DND-41 (cell line): ENCODE measurements around the gene CYB5B.

ENCODE experiments used
- ATAC-seq: fragments of 200-7000 bp; cut with Tn5 transposase; 3 replicates; pipeline ENCODE4 v1.9.1; 2021; ENCODE audit warnings: low read depth; ENCODE audit not compliant: insufficient read depth
- DNase-seq: peaks from one replicate; pipeline ENCODE4 v3.0.0-alpha.2; 2020
- H2AFZ ChIP-seq: 2 replicates; pipeline ENCODE4 v1.6.0; 2012; ENCODE audit warnings: low read depth, low read length
- H3K27ac ChIP-seq: 2 replicates; pipeline ENCODE4 v1.5.1; 2012; ENCODE audit warnings: low read length, inconsistent platforms
- H3K27me3 ChIP-seq: fragments of 200-600 bp; sonication (generic); 2 replicates; pipeline ENCODE4 v1.6.0; 2012; ENCODE audit warnings: low read length, mild to moderate bottlenecking, inconsistent platforms; ENCODE audit not compliant: insufficient read depth, poor library complexity
- H3K36me3 ChIP-seq: 2 replicates; pipeline ENCODE4 v1.5.1; 2012; ENCODE audit warnings: low read length, inconsistent platforms; ENCODE audit not compliant: insufficient read depth
- H3K4me1 ChIP-seq: 2 replicates; pipeline ENCODE4 v1.5.1; 2012; ENCODE audit warnings: mild to moderate bottlenecking, low read length; ENCODE audit not compliant: insufficient read depth
- H3K4me2 ChIP-seq: 2 replicates; pipeline ENCODE4 v1.6.0; 2012; ENCODE audit warnings: mild to moderate bottlenecking, moderate library complexity, low read length, inconsistent platforms; ENCODE audit not compliant: insufficient read depth
- H3K4me3 ChIP-seq, 2 experiments: fragments of 200-600 bp in 1 of 2; shearing (Covaris generic) in 1 of 2; 2 replicates each; pipeline ENCODE4 v1.5.1; 2012 to 2016; ENCODE audit warnings: inconsistent platforms in 2 of 2, low read length in 2 of 2, mild to moderate bottlenecking in 2 of 2, low read depth in 1 of 2, moderate library complexity in 1 of 2
- H3K79me2 ChIP-seq: 2 replicates; pipeline ENCODE4 v1.6.0; 2012; ENCODE audit warnings: low read length, inconsistent platforms; ENCODE audit not compliant: insufficient read depth
- H3K9ac ChIP-seq: 2 replicates; pipeline ENCODE4 v1.6.0; 2012; ENCODE audit warnings: low read depth, mild to moderate bottlenecking, inconsistent platforms, low read length, moderate library complexity
- H3K9me3 ChIP-seq: 2 replicates; pipeline ENCODE4 v1.5.1; 2012; ENCODE audit warnings: low read length, moderate library complexity, mild to moderate bottlenecking, inconsistent platforms; ENCODE audit not compliant: insufficient read depth, severe bottlenecking
- H4K20me1 ChIP-seq: 2 replicates; pipeline ENCODE4 v1.6.0; 2012; ENCODE audit warnings: low read length; ENCODE audit not compliant: insufficient read depth
- CTCF ChIP-seq: IDR thresholded peaks from 2 replicates; pipeline ENCODE4 v1.5.1; 2012; ENCODE audit warnings: borderline replicate concordance, low read length, moderate library complexity, mild to moderate bottlenecking; ENCODE audit not compliant: poor library complexity, severe bottlenecking; ENCODE audit errors: extremely low read depth
- EZH2 ChIP-seq: IDR thresholded peaks from 3 replicates; pipeline ENCODE4 v1.6.1; 2012; ENCODE audit warnings: borderline replicate concordance, low read depth, mild to moderate bottlenecking, moderate library complexity, low read length, inconsistent platforms; ENCODE audit not compliant: severe bottlenecking

Gene CYB5B

DNA sequence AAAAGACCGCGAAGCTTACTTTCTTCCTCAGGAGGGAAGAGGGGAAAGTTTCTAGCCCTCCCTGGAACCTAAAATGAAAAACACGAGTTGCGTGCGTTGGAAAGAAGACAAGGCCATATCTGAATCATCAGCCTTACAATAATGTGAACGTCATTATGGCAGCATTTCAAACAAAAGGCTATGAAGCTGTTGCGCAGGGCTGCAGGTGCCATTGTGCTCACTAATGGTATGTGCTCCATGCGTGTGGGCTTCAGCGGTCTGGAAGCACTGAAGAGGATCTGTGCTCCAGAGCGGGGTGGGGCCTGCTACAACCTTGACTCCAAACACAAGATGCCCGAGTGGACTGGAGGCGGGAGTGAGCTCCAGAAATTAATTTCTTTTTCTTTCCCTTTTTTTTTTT, 12.1 kb upstream of the CYB5B start:
- Histone ChIP-seq H3K27ac (no peak overlapping the region), H3K36me3 (no peaks in the 10 kb centered on the region), H4K20me1 (no peaks in the 10 kb centered on the region), H3K9ac (no peak overlapping the region), H3K4me1 (no peaks in the 10 kb centered on the region), H2AFZ (no peak overlapping the region), H3K27me3 (no peaks in the 10 kb centered on the region), H3K4me2 (no peak overlapping the region), H3K9me3 (no peaks in the 10 kb centered on the region), H3K4me3 (no peak overlapping the region), H3K79me2 (no peaks in the 10 kb centered on the region)
- ATAC-seq, result no peak
- TF ChIP-seq EZH2, result no peak
- no peak for TF ChIP-seq CTCF
- DNase-seq, result no peak

DNA sequence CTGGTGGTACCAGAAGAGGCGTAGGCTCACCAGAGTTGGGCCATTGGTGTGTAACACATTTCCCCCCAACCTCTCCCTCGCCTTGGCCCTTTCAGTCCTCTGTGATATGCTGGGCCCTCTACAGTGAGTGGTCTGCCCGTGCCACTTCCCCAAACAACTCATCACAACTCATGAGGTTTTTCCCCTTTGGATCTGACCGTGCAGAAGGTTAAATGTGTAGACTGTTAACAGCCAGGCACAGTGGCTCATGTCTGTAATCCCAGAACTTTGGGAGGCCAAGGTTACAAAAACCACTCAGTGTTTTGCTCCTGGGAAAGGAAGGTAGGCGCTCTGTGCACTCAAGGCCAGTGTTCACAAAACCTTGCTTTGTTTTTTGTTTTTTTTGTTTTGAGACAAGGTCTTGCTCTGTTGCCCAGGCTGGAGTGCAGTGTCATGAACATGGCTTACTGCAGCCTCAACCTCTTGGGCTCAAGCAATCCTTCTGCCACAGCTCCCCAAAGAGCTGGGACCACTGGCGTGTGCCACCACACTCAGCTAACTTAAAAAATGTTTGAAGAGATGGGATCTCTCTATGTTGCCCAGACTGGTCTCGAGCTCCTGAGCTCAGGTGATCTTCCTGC, 11.3 kb upstream of the CYB5B start:
- H2AFZ ChIP-seq, result no peak overlapping the region
- H3K27ac ChIP-seq, result no peak overlapping the region
- ATAC-seq (no peak), DNase-seq (no peak)
- no peaks in the 10 kb centered on the region for H3K36me3 ChIP-seq
- H3K4me1 ChIP-seq, result no peaks in the 10 kb centered on the region
- no peak overlapping the region for H3K4me2 ChIP-seq
- TF ChIP-seq CTCF, result no peak
- no peaks in the 10 kb centered on the region for H3K27me3 ChIP-seq
- H3K9ac ChIP-seq, result no peak overlapping the region
- H3K79me2 ChIP-seq, result no peaks in the 10 kb centered on the region
- no peaks in the 10 kb centered on the region for H4K20me1 ChIP-seq
- H3K9me3 ChIP-seq, result no peaks in the 10 kb centered on the region
- no peak overlapping the region for H3K4me3 ChIP-seq

GRCh38 chr16:69417520-69418199, 6.8 kb upstream of the CYB5B start:
- no peaks in the 10 kb centered on the region for H3K4me1 ChIP-seq
- ATAC-seq, result no peak
- no peak overlapping the region for H2AFZ ChIP-seq
- no peak overlapping the region for H3K4me3 ChIP-seq
- H4K20me1 ChIP-seq, result no peaks in the 10 kb centered on the region
- no peaks in the 10 kb centered on the region for H3K9me3 ChIP-seq
- no peak for DNase-seq
- no peaks in the 10 kb centered on the region for H3K79me2 ChIP-seq
- H3K4me2 ChIP-seq, result no peak overlapping the region
- TF ChIP-seq EZH2, result no peak
- no peak for TF ChIP-seq CTCF
- no peaks in the 10 kb centered on the region for H3K27me3 ChIP-seq
- H3K9ac ChIP-seq, result no peak overlapping the region
- H3K36me3 ChIP-seq, result no peaks in the 10 kb centered on the region
- no peak overlapping the region for H3K27ac ChIP-seq
